ENCODE results near the gene NTRK2.

DNA sequence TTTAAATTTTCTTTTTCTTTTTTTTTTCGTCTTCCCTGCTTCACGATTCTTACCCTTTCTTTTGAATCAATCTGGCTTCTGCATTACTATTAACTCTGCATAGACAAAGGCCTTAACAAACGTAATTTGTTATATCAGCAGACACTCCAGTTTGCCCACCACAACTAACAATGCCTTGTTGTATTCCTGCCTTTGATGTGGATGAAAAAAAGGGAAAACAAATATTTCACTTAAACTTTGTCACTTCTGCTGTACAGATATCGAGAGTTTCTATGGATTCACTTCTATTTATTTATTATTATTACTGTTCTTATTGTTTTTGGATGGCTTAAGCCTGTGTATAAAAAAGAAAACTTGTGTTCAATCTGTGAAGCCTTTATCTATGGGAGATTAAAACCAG, 352.2 kb downstream of the NTRK2 start:
- TF ChIP-seq CTCF (IDR thresholded peaks at IDR 0.05; ENCODE audit: borderline replicate concordance, extremely low read depth, low read length, poor library complexity, severe bottlenecking) (no peak), EZH2 (IDR thresholded peaks at IDR 0.05; ENCODE audit: borderline replicate concordance, low read depth, low read length, severe bottlenecking) (no peak)
